BJ (cell line): ENCODE measurements around the gene NCK2. TPM values are rescaled to one million over a fixed set of nuclear protein-coding genes. Genes with fewer than 3 reads are reported as not detected.

Experiments used
- CTCF ChIA-PET: fragments of 350-600 bp; formaldehyde crosslinking; extraction: SDS; loops from one replicate; lab custom pipeline; 2021; ENCODE audit warnings: antibody characterized with exemption, inconsistent platforms; lab: Yijun Ruan, JAX
- POLR2A ChIA-PET: fragments of 300-600 bp; sonication (Branson Sonifier 250); formaldehyde crosslinking; extraction: SDS; loops from one replicate; lab custom pipeline; 2021; ENCODE audit warnings: antibody characterized with exemption; lab: Charles Lee
- DNase-seq: peaks from one replicate; pipeline ENCODE4 v3.0.0-alpha.2; 2011; ENCODE audit warnings: low read depth
- H3K27me3 ChIP-seq: 2 replicates; pipeline ENCODE4 v1.6.0; 2011; ENCODE audit warnings: low read length; ENCODE audit not compliant: control insufficient read depth, insufficient read depth
- H3K36me3 ChIP-seq: 2 replicates; pipeline ENCODE4 v1.5.1; 2011; ENCODE audit warnings: low read length; ENCODE audit not compliant: control insufficient read depth, insufficient read depth
- H3K4me3 ChIP-seq: 2 replicates; pipeline ENCODE4 v1.5.1; 2011; ENCODE audit warnings: low read depth, mild to moderate bottlenecking, control low read depth, low read length
- CTCF ChIP-seq: IDR thresholded peaks from 2 replicates; pipeline ENCODE4 v1.5.1; 2011; ENCODE audit warnings: low read depth, mild to moderate bottlenecking, control low read depth, inconsistent platforms, low read length, moderate library complexity; ENCODE audit not compliant: insufficient read depth
- polyA plus RNA-seq: library from polyadenylated mRNA; depleted of rRNA; stranded (reverse); fragments of >200 nt; gene quantifications from 2 replicates; pipeline ENCODE4 v1.2.3, GENCODE V29; 2011

Gene NCK2
- polyA plus RNA-seq, 1 experiment: 32.9 TPM

GRCh38 chr2:105936954-105937353 is 192.2 kb downstream of the NCK2 start:
- CTCF ChIA-PET: interaction anchor here (0.6 to 0.7 kb wide), 2 partner anchors 14 to 379 kb away, joined by 3 read pairs; no protein-coding TSS in a partner anchor
- no peak for TF ChIP-seq CTCF
- DNase-seq: no peak
- H3K4me3 ChIP-seq: no peak overlapping the region
- H3K36me3 ChIP-seq: no peaks in the 10 kb centered on the region
- POLR2A ChIA-PET: no interaction called here
- no peaks in the 10 kb centered on the region for H3K27me3 ChIP-seq

GRCh38 chr2:105937498-105938097 is 192.9 kb downstream of the NCK2 start:
- ChIA-PET CTCF (no interaction called here), POLR2A (no interaction called here)
- H3K27me3 ChIP-seq: no peaks in the 10 kb centered on the region
- DNase-seq: no peak
- no peak for TF ChIP-seq CTCF
- no peak overlapping the region for H3K4me3 ChIP-seq
- no peaks in the 10 kb centered on the region for H3K36me3 ChIP-seq
